Stimulated activated CD4-positive, alpha-beta T cell treated with anti-CD3 and anti-CD28 coated beads, Interleukin-1b, Interleukin-23, amount 100 ng/mL, for 48 hours (primary cell): ENCODE results near the gene F8.
"Not testable (repeated sequence)": the region's sequence is repeated elsewhere in the genome, so short reads cannot be mapped to it uniquely, and the experiment has no call there.

Source experiments
- DNase-seq: peaks from one replicate; pipeline ENCODE4 v3.0.0-alpha.2; 2020

F8 gene

GRCh38 chrX:155028877-155029291 is 6.4 kb upstream of the F8 start:
- DNase-seq, result no peak

GRCh38 chrX:155028129-155028528 is 5.6 kb upstream of the F8 start:
- no peak for DNase-seq

GRCh38 chrX:155027509-155028066 is 5.1 kb upstream of the F8 start:
- DNase-seq, result peak; percentile 10

GRCh38 chrX:155026727-155027508 is 4.4 kb upstream of the F8 start, which contains the start of gene FUNDC2:
Gene FUNDC2 (plus strand): TSS chrX:155026844. CDS start chrX:155026939, 95 bp downstream.
- peak; percentile 94 for DNase-seq

GRCh38 chrX:155026420-155026726 is 3.9 kb upstream of the F8 start:
- DNase-seq, result no peak

GRCh38 chrX:155023907-155024833 is 1.6 kb upstream of the F8 start:
- DNase-seq, result no peak

- no peak for DNase-seq
Observed at GRCh38 chrX:155020591-155020990, 1.9 kb downstream of the F8 start.

- no peak for DNase-seq
Observed at GRCh38 chrX:155009994-155010472, 12.5 kb downstream of the F8 start.

GRCh38 chrX:155008578-155008977 is 13.9 kb downstream of the F8 start:
- not testable (repeated sequence) for DNase-seq

- not testable (repeated sequence) for DNase-seq
Observed at GRCh38 chrX:155006913-155007671, 15.4 kb downstream of the F8 start.

- not testable (repeated sequence) for DNase-seq
Observed at GRCh38 chrX:155006379-155006778, 16.1 kb downstream of the F8 start.

- no peak for DNase-seq
Observed at GRCh38 chrX:155005190-155005589, 17.3 kb downstream of the F8 start.

GRCh38 chrX:155001873-155002272 is 20.6 kb downstream of the F8 start:
- no peak for DNase-seq

- no peak for DNase-seq
Observed at GRCh38 chrX:155000841-155001240, 21.7 kb downstream of the F8 start.

GRCh38 chrX:154998204-154998880 is 24.2 kb downstream of the F8 start:
- no peak for DNase-seq

GRCh38 chrX:154991476-154991875 is 31.0 kb downstream of the F8 start:
- DNase-seq, result no peak

- DNase-seq, result peak; percentile 8
Observed at GRCh38 chrX:154991039-154991438, 31.5 kb downstream of the F8 start.

GRCh38 chrX:154990496-154990895 is 32.0 kb downstream of the F8 start:
- DNase-seq, result no peak

GRCh38 chrX:154988719-154989118 is 33.8 kb downstream of the F8 start:
- DNase-seq, result no peak

GRCh38 chrX:154987940-154988339 is 34.6 kb downstream of the F8 start:
- no peak for DNase-seq

- no peak for DNase-seq
Observed at GRCh38 chrX:154986826-154987575, 35.5 kb downstream of the F8 start.

- DNase-seq, result no peak
Observed at GRCh38 chrX:154981116-154981411, 41.5 kb downstream of the F8 start.
